IPS-11a (cell line): ENCODE data around the gene ITPR3.

Experiments
- H3K4me3 ChIP-seq: one replicate; pipeline ENCODE4 v1.5.1; 2013; ENCODE audit warnings: low read depth, low read length, control low read depth

The ITPR3 gene

GRCh38 chr6:33727932-33728331 is 106.8 kb downstream of the ITPR3 start:
- H3K4me3 ChIP-seq, result no peak overlapping the region

- H3K4me3 ChIP-seq, result no peak overlapping the region
Observed at GRCh38 chr6:33728438-33728837, 107.3 kb downstream of the ITPR3 start.

- H3K4me3 ChIP-seq, result no peak overlapping the region
Observed at GRCh38 chr6:33729059-33729458, 107.9 kb downstream of the ITPR3 start.

- no peak overlapping the region for H3K4me3 ChIP-seq
Observed at GRCh38 chr6:33730611-33731010, 109.5 kb downstream of the ITPR3 start.

- no peak overlapping the region for H3K4me3 ChIP-seq
Observed at GRCh38 chr6:33731035-33731434, 109.9 kb downstream of the ITPR3 start.

- no peak overlapping the region for H3K4me3 ChIP-seq
Observed at GRCh38 chr6:33731751-33732282, 110.7 kb downstream of the ITPR3 start.

- H3K4me3 ChIP-seq, result no peak overlapping the region
Observed at GRCh38 chr6:33732385-33732784, 111.3 kb downstream of the ITPR3 start.

GRCh38 chr6:33732817-33733708 is 111.9 kb downstream of the ITPR3 start:
- H3K4me3 ChIP-seq, result no peak overlapping the region

- H3K4me3 ChIP-seq, result no peak overlapping the region
Observed at GRCh38 chr6:33733709-33734007, 112.5 kb downstream of the ITPR3 start.

- H3K4me3 ChIP-seq, result no peak overlapping the region
Observed at GRCh38 chr6:33735216-33735615, 114.1 kb downstream of the ITPR3 start.

- no peak overlapping the region for H3K4me3 ChIP-seq
Observed at GRCh38 chr6:33737267-33738026, 116.3 kb downstream of the ITPR3 start.

GRCh38 chr6:33738153-33738552 is 117.0 kb downstream of the ITPR3 start:
- no peak overlapping the region for H3K4me3 ChIP-seq

GRCh38 chr6:33738879-33739278 is 117.8 kb downstream of the ITPR3 start:
- no peak overlapping the region for H3K4me3 ChIP-seq

GRCh38 chr6:33739571-33739970 is 118.4 kb downstream of the ITPR3 start:
- H3K4me3 ChIP-seq, result no peak overlapping the region

- H3K4me3 ChIP-seq, result no peak overlapping the region
Observed at GRCh38 chr6:33740204-33740608, 119.1 kb downstream of the ITPR3 start.

- no peak overlapping the region for H3K4me3 ChIP-seq
Observed at GRCh38 chr6:33740794-33741193, 119.7 kb downstream of the ITPR3 start.

- H3K4me3 ChIP-seq, result no peak overlapping the region
Observed at GRCh38 chr6:33742092-33742491, 121.0 kb downstream of the ITPR3 start.

- H3K4me3 ChIP-seq, result no peak overlapping the region
Observed at GRCh38 chr6:33742837-33743236, 121.7 kb downstream of the ITPR3 start.

GRCh38 chr6:33744001-33744848 is 123.1 kb downstream of the ITPR3 start:
- no peak overlapping the region for H3K4me3 ChIP-seq

GRCh38 chr6:33744895-33745546 is 123.9 kb downstream of the ITPR3 start:
- H3K4me3 ChIP-seq, result no peak overlapping the region

- H3K4me3 ChIP-seq, result no peak overlapping the region
Observed at GRCh38 chr6:33745548-33745947, 124.4 kb downstream of the ITPR3 start.
